Right atrium auricular region (tissue), 2 donors: Measurements from ENCODE around the gene SYK. TPM values are rescaled to one million over a fixed set of nuclear protein-coding genes. Genes with fewer than 3 reads are reported as not detected.

Experiments used
- DNase-seq: peaks from one replicate; pipeline ENCODE4 v3.0.0-alpha.2; 2019; ENCODE audit warnings: low spot score
- H3K27ac ChIP-seq, 2 donors: fragments of 200-600 bp; sonication (generic); 1 replicate in 1 of 2; 2 replicates in 1 of 2; pipeline ENCODE4 v1.5.1; 2016 to 2019
- H3K27me3 ChIP-seq, 2 donors: fragments of 200-600 bp; sonication (generic); one replicate each; pipeline versions ENCODE4 v1.5.1 to v1.6.0; 2017 to 2019
- H3K36me3 ChIP-seq: fragments of 200-600 bp; sonication (generic); one replicate; pipeline ENCODE4 v1.5.1; 2016
- H3K4me1 ChIP-seq, 2 donors: fragments of 200-600 bp; sonication (generic); one replicate each; pipeline versions ENCODE4 v1.5.1 to v1.6.0; 2017 to 2019
- H3K4me3 ChIP-seq, 2 donors: fragments of 200-600 bp; sonication (generic); 1 replicate in 1 of 2; 2 replicates in 1 of 2; pipeline ENCODE4 v1.5.1; 2017 to 2019; ENCODE audit warnings: mild to moderate bottlenecking in 1 of 2, moderate library complexity in 1 of 2
- H3K9me3 ChIP-seq, 2 donors: fragments of 200-600 bp; sonication (generic); one replicate each; pipeline ENCODE4 v1.5.1; 2019
- CTCF ChIP-seq, 2 donors: fragments of 200-600 bp; sonication (generic); IDR thresholded peaks; one replicate each; pipeline ENCODE4 v1.5.1; 2019; ENCODE audit warnings: antibody characterized with exemption in 2 of 2
- total RNA-seq, 2 donors: library from RNA; depleted of rRNA; stranded (reverse); fragments of >200 nt; gene quantifications; one replicate each; pipeline ENCODE4 v1.1.0, GENCODE V29; 2016

SYK gene
- total RNA-seq, 2 donors from 2014 or later, result 3.4 to 6.3 TPM

GRCh38 chr9:90921104-90921503, 119.5 kb downstream of the SYK start:
- Histone ChIP-seq H3K4me3 (no peak overlapping the region), H3K27ac (peak overlapping the region in 1 of 2 donors; percentile 62), H3K36me3 (no peaks in the 10 kb centered on the region), H3K4me1 (peaks cover 0 to 24% of the 10 kb centered on the region in 2 donors), H3K9me3 (no peaks in the 10 kb centered on the region), H3K27me3 (no peaks in the 10 kb centered on the region)
- peak; percentile 71 for DNase-seq
- TF ChIP-seq CTCF (IDR thresholded peaks at IDR 0.05), result peak in 1 of 2 donors; percentile 21

GRCh38 chr9:90921969-90922368, 120.3 kb downstream of the SYK start:
- H3K4me3 ChIP-seq, result no peak overlapping the region
- no peaks in the 10 kb centered on the region for H3K36me3 ChIP-seq
- H3K9me3 ChIP-seq, result no peaks in the 10 kb centered on the region
- H3K27me3 ChIP-seq, result no peaks in the 10 kb centered on the region
- no peak for TF ChIP-seq CTCF (IDR thresholded peaks at IDR 0.05)
- peaks cover 0 to 24% of the 10 kb centered on the region in 2 donors for H3K4me1 ChIP-seq
- DNase-seq, result no peak
- H3K27ac ChIP-seq, result peak overlapping the region in 1 of 2 donors; percentile 59

- Histone ChIP-seq H3K27me3 (no peaks in the 10 kb centered on the region), H3K36me3 (no peaks in the 10 kb centered on the region), H3K27ac (no peak overlapping the region), H3K4me1 (peaks cover 0 to 15% of the 10 kb centered on the region in 2 donors), H3K9me3 (no peaks in the 10 kb centered on the region), H3K4me3 (no peak overlapping the region)
- no peak for DNase-seq
- TF ChIP-seq CTCF (IDR thresholded peaks at IDR 0.05), result no peak
These were observed 124.1 kb downstream of the SYK start for GRCh38 chr9:90925581-90926257.

- no peaks in the 10 kb centered on the region for H3K36me3 ChIP-seq
- no peaks in the 10 kb centered on the region for H3K27me3 ChIP-seq
- H3K4me3 ChIP-seq, result no peak overlapping the region
- H3K9me3 ChIP-seq, result no peaks in the 10 kb centered on the region
- no peak overlapping the region for H3K27ac ChIP-seq
- peaks cover 0 to 5% of the 10 kb centered on the region in 2 donors for H3K4me1 ChIP-seq
- no peak for TF ChIP-seq CTCF (IDR thresholded peaks at IDR 0.05)
- DNase-seq, result no peak
These were observed 125.3 kb downstream of the SYK start for GRCh38 chr9:90926936-90927335.

GRCh38 chr9:90927496-90927895, 125.9 kb downstream of the SYK start:
- Histone ChIP-seq H3K4me1 (peaks cover 0 to 5% of the 10 kb centered on the region in 2 donors), H3K27ac (no peak overlapping the region), H3K9me3 (no peaks in the 10 kb centered on the region), H3K27me3 (no peaks in the 10 kb centered on the region), H3K4me3 (no peak overlapping the region), H3K36me3 (no peaks in the 10 kb centered on the region)
- no peak for TF ChIP-seq CTCF (IDR thresholded peaks at IDR 0.05)
- DNase-seq, result no peak

GRCh38 chr9:90929626-90930025, 128.0 kb downstream of the SYK start:
- Histone ChIP-seq H3K36me3 (no peaks in the 10 kb centered on the region), H3K27me3 (no peaks in the 10 kb centered on the region), H3K4me1 (peaks cover 0 to 5% of the 10 kb centered on the region in 2 donors), H3K9me3 (no peaks in the 10 kb centered on the region), H3K27ac (no peak overlapping the region), H3K4me3 (no peak overlapping the region)
- DNase-seq, result no peak
- TF ChIP-seq CTCF (IDR thresholded peaks at IDR 0.05), result no peak
